ENCODE data around the gene RBM19. TPM values are rescaled to one million over a fixed set of nuclear protein-coding genes. Genes with fewer than 3 reads are reported as not detected.

Gene RBM19
- total and polyA plus RNA-seq, 4 donors, result 7.9 to 18.7 (median 9.0) TPM

GRCh38 chr12:113889076-113889475, 77.0 kb downstream of the RBM19 start:
- no peak for DNase-seq (ENCODE audit: low spot score)
- no peak overlapping the region for H3K9ac ChIP-seq (ENCODE audit: low read depth in 1 of 2, low read length in 2 of 2)
- H3K36me3 ChIP-seq (ENCODE audit: control insufficient read depth in 4 of 4, insufficient read depth in 3 of 4, low read depth in 1 of 4, low read length in 3 of 4), result peaks cover 0 to 4% (median 2%) of the 10 kb centered on the region in 4 donors
- no peak overlapping the region for H3K4me3 ChIP-seq (ENCODE audit: low read depth in 1 of 3, low read length in 3 of 3)
- H3K9me3 ChIP-seq (ENCODE audit: control insufficient read depth in 4 of 4, low read length in 3 of 4), result no peaks in the 10 kb centered on the region
- H3K27me3 ChIP-seq (ENCODE audit: control insufficient read depth in 4 of 4, insufficient read depth in 4 of 4, low read length in 3 of 4), result no peaks in the 10 kb centered on the region
- no peak overlapping the region for H3K27ac ChIP-seq (ENCODE audit: low read depth in 1 of 2, low read length in 2 of 2)
- WGBS, result 97% methylated on average over 3 of the region's 3 CpGs
- TF ChIP-seq GABPA (IDR thresholded peaks at IDR 0.05 in 1 of 2, conservative IDR thresholded peaks at IDR 0.05 in 1 of 2) (no peak), RAD21 (IDR thresholded peaks at IDR 0.05) (no peak), RXRA (IDR thresholded peaks at IDR 0.05) (no peak), JUND (IDR thresholded peaks at IDR 0.05) (no peak), TAF1 (conservative IDR thresholded peaks at IDR 0.05) (no peak)
- TF ChIP-seq, protein P1, sequence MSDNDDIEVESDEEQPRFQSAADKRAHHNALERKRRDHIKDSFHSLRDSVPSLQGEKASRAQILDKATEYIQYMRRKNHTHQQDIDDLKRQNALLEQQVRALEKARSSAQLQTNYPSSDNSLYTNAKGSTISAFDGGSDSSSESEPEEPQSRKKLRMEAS (IDR thresholded peaks at IDR 0.05), result no peak
- TF ChIP-seq, protein P2, sequence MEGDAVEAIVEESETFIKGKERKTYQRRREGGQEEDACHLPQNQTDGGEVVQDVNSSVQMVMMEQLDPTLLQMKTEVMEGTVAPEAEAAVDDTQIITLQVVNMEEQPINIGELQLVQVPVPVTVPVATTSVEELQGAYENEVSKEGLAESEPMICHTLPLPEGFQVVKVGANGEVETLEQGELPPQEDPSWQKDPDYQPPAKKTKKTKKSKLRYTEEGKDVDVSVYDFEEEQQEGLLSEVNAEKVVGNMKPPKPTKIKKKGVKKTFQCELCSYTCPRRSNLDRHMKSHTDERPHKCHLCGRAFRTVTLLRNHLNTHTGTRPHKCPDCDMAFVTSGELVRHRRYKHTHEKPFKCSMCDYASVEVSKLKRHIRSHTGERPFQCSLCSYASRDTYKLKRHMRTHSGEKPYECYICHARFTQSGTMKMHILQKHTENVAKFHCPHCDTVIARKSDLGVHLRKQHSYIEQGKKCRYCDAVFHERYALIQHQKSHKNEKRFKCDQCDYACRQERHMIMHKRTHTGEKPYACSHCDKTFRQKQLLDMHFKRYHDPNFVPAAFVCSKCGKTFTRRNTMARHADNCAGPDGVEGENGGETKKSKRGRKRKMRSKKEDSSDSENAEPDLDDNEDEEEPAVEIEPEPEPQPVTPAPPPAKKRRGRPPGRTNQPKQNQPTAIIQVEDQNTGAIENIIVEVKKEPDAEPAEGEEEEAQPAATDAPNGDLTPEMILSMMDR (IDR thresholded peaks at IDR 0.05; ENCODE audit: low read depth, low read length, missing input control), result no peak
- H3K4me1 ChIP-seq (ENCODE audit: control insufficient read depth in 4 of 4, insufficient read depth in 4 of 4, low read length in 3 of 4), result no peaks in the 10 kb centered on the region

DNA sequence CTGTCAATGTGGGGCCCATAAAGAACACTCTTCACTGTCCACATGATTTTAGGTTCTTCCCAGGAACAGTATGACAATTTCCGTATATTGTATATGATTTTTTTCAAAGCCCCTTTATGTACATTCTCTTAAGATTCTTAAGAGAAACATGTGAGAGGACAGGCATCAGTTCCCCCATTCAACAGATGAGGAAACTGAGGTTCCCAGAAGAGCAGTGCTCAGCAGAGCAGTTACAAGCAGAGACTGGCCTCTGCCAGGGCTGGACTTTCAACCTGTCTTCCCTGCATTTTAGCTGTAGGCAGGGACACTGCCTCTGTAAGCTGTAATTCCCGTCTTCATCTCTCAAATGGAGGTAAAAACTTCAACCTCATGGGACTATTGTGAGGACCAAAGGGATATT, 77.7 kb downstream of the RBM19 start:
- WGBS, result 97% methylated on average over 2 of the region's 2 CpGs
- DNase-seq (ENCODE audit: low spot score), result no peak
- Histone ChIP-seq H3K4me1 (ENCODE audit: control insufficient read depth in 4 of 4, insufficient read depth in 4 of 4, low read length in 3 of 4) (no peaks in the 10 kb centered on the region), H3K27me3 (ENCODE audit: control insufficient read depth in 4 of 4, insufficient read depth in 4 of 4, low read length in 3 of 4) (no peaks in the 10 kb centered on the region), H3K27ac (ENCODE audit: low read depth in 1 of 2, low read length in 2 of 2) (no peak overlapping the region), H3K4me3 (ENCODE audit: low read depth in 1 of 3, low read length in 3 of 3) (no peak overlapping the region), H3K9ac (ENCODE audit: low read depth in 1 of 2, low read length in 2 of 2) (no peak overlapping the region), H3K9me3 (ENCODE audit: control insufficient read depth in 4 of 4, low read length in 3 of 4) (no peaks in the 10 kb centered on the region), H3K36me3 (ENCODE audit: control insufficient read depth in 4 of 4, insufficient read depth in 3 of 4, low read depth in 1 of 4, low read length in 3 of 4) (peaks cover 0 to 4% (median 2%) of the 10 kb centered on the region in 4 donors)
- TF ChIP-seq RAD21 (IDR thresholded peaks at IDR 0.05) (no peak), FOXA1 (IDR thresholded peaks at IDR 0.05) (no peak), TAF1 (conservative IDR thresholded peaks at IDR 0.05) (no peak), YY1 (IDR thresholded peaks at IDR 0.05) (no peak)
- TF ChIP-seq, protein P1 (IDR thresholded peaks at IDR 0.05), result no peak
- TF ChIP-seq, protein P2 (IDR thresholded peaks at IDR 0.05; ENCODE audit: low read depth, low read length, missing input control), result no peak
- TF ChIP-seq, protein P3, sequence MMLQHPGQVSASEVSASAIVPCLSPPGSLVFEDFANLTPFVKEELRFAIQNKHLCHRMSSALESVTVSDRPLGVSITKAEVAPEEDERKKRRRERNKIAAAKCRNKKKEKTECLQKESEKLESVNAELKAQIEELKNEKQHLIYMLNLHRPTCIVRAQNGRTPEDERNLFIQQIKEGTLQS (IDR thresholded peaks at IDR 0.05), result no peak

GRCh38 chr12:113887906-113888305, 78.2 kb downstream of the RBM19 start:
- no peaks in the 10 kb centered on the region for H3K4me1 ChIP-seq (ENCODE audit: control insufficient read depth in 4 of 4, insufficient read depth in 4 of 4, low read length in 3 of 4)
- DNase-seq (ENCODE audit: low spot score), result no peak
- H3K27ac ChIP-seq (ENCODE audit: low read depth in 1 of 2, low read length in 2 of 2), result no peak overlapping the region
- H3K27me3 ChIP-seq (ENCODE audit: control insufficient read depth in 4 of 4, insufficient read depth in 4 of 4, low read length in 3 of 4), result no peaks in the 10 kb centered on the region
- no peak overlapping the region for H3K9ac ChIP-seq (ENCODE audit: low read depth in 1 of 2, low read length in 2 of 2)
- TF ChIP-seq, protein P2 (IDR thresholded peaks at IDR 0.05; ENCODE audit: low read depth, low read length, missing input control), result no peak
- 95% methylated on average over 3 of the region's 3 CpGs for whole genome bisulfite sequencing
- no peak overlapping the region for H3K4me3 ChIP-seq (ENCODE audit: low read depth in 1 of 3, low read length in 3 of 3)
- peaks cover 0 to 4% (median 2%) of the 10 kb centered on the region in 4 donors for H3K36me3 ChIP-seq (ENCODE audit: control insufficient read depth in 4 of 4, insufficient read depth in 3 of 4, low read depth in 1 of 4, low read length in 3 of 4)
- no peaks in the 10 kb centered on the region for H3K9me3 ChIP-seq (ENCODE audit: control insufficient read depth in 4 of 4, low read length in 3 of 4)
